ENCODE measurements around the gene CRIP3. TPM values are rescaled to one million over a fixed set of nuclear protein-coding genes. Genes with fewer than 3 reads are reported as not detected.

Gene CRIP3
- total and polyA plus RNA-seq, 2 experiments from 2014 or later, result not detected

DNA sequence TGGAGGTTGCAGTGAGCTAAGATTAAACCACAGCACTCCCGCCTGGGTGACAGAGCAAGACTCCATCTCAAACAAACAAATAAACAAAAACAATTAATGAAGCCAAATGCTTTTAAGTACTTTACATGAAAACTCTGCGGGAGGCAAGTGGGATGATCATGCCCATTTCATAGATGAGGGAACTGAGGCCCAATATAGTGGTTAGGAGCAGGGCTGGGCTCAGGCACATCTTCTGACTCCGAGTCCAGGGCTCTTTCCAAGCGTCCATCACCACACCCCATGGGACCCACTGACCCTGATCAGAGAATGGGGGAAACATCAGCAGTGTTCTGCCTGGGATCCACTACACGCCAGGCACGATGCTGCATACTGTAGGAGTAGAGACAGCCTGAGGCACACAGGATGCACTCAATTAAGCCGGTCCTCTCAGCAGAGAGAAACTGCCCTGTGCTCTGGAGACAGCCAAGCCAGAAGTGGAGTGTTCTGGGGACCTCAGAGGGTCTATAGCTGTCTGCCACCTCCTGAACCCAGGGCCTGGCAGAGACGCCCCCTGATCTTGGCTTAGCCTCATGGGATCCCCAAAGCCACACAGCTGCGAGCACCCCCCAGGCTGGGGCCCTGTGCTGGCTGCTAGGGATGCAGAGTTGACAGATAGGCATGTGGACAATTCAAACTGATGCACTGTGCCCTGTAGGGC is 51.8 kb downstream of the CRIP3 start:
- DNase-seq, result no peak
- TF ChIP-seq EZH2 (IDR thresholded peaks at IDR 0.05; ENCODE audit: insufficient read depth, poor library complexity, severe bottlenecking), result no peak
- 55 to 62% methylated on average over 9 of the region's 9 CpGs for WGBS, 2 experiments (ENCODE audit: low coverage in 1 of 2, low lambda C conversion rate in 2 of 2, missing lambda C conversion rate in 2 of 2)
- Histone ChIP-seq H3K9me2 (ENCODE audit: insufficient read depth) (no peaks in the 10 kb centered on the region), H2AFZ (no peak overlapping the region), H3K4me2 (ENCODE audit: unreplicated experiment) (no peak overlapping the region), H4K20me1 (ENCODE audit: insufficient read depth) (no peaks in the 10 kb centered on the region), H3K36me3 (ENCODE audit: low read depth) (no peaks in the 10 kb centered on the region), H3K9me3 (ENCODE audit: low read depth) (no peaks in the 10 kb centered on the region), H3K4me3 (no peak overlapping the region), H3K9ac (no peak overlapping the region), H3K79me2 (ENCODE audit: insufficient read depth) (no peaks in the 10 kb centered on the region), H3K4me1 (ENCODE audit: insufficient read depth) (no peaks in the 10 kb centered on the region), H3F3A (ENCODE audit: insufficient read depth) (no peaks in the 10 kb centered on the region), H3K27ac (no peak overlapping the region), H3K27me3 (replicated peaks; ENCODE audit: insufficient read depth) (peaks cover 2% of the 10 kb centered on the region)
- in situ Hi-C loops (cut with MboI), result loop anchor here (10.0 kb wide), 1 partner anchor 78 kb away; no protein-coding TSS in a partner anchor

Small RNA genes within 50 kb of the gene (small RNA-seq; reads per million reads assigned to genes)
- gene RPL12P47 (ENCODE audit: low read depth, low replicate concordance), result not detected

Other genes starting within 250 kb of the CRIP3 start
- 18.5 and 19.7 TPM in 2 replicates for gene MRPL2, start 249.4 kb downstream of the CRIP3 start, total RNA-seq (2014; rRNA removed; shearing (Covaris generic))
- 71.9 and 78.0 TPM in 2 replicates for gene MRPL2, start 249.4 kb downstream of the CRIP3 start, polyA plus RNA-seq (2016; fragmentation: Nextera tagmentation; extraction: Ambion mirVana)
- gene KLC4, start 249.2 kb downstream of the CRIP3 start, total RNA-seq (2014; rRNA removed; shearing (Covaris generic)), result 15.0 and 32.2 TPM in 2 replicates
- 10.4 and 10.7 TPM in 2 replicates for gene KLC4, start 249.2 kb downstream of the CRIP3 start, polyA plus RNA-seq (2016; fragmentation: Nextera tagmentation; extraction: Ambion mirVana)
- gene PTK7, start 232.5 kb downstream of the CRIP3 start, total RNA-seq (2014; rRNA removed; shearing (Covaris generic)), result 146 and 162 TPM in 2 replicates
- gene PTK7, start 232.5 kb downstream of the CRIP3 start, polyA plus RNA-seq (2016; fragmentation: Nextera tagmentation; extraction: Ambion mirVana), result 110 and 113 TPM in 2 replicates
- gene SRF, start 137.6 kb downstream of the CRIP3 start, total RNA-seq (2014; rRNA removed; shearing (Covaris generic)), result 23.5 and 29.6 TPM in 2 replicates
- 3.3 TPM in 2 replicates for gene SRF, start 137.6 kb downstream of the CRIP3 start, polyA plus RNA-seq (2016; fragmentation: Nextera tagmentation; extraction: Ambion mirVana)
- 15.0 and 26.1 TPM in 2 replicates for gene CUL9, start 126.6 kb downstream of the CRIP3 start, total RNA-seq (2014; rRNA removed; shearing (Covaris generic))
- gene CUL9, start 126.6 kb downstream of the CRIP3 start, polyA plus RNA-seq (2016; fragmentation: Nextera tagmentation; extraction: Ambion mirVana), result 8.5 and 8.6 TPM in 2 replicates
- gene DNPH1, start 79.3 kb downstream of the CRIP3 start, total RNA-seq (2014; rRNA removed; shearing (Covaris generic)), result 61.2 and 94.8 TPM in 2 replicates
- 90.2 and 93.6 TPM in 2 replicates for gene DNPH1, start 79.3 kb downstream of the CRIP3 start, polyA plus RNA-seq (2016; fragmentation: Nextera tagmentation; extraction: Ambion mirVana)
- gene TTBK1, start 65.3 kb downstream of the CRIP3 start, total RNA-seq (2014; rRNA removed; shearing (Covaris generic)), result not detected in 2 replicates
- gene TTBK1, start 65.3 kb downstream of the CRIP3 start, polyA plus RNA-seq (2016; fragmentation: Nextera tagmentation; extraction: Ambion mirVana), result not detected in 2 replicates
- gene SLC22A7, start 10.6 kb downstream of the CRIP3 start, total RNA-seq (2014; rRNA removed; shearing (Covaris generic)), result not detected in 2 replicates
- not detected in 2 replicates for gene SLC22A7, start 10.6 kb downstream of the CRIP3 start, polyA plus RNA-seq (2016; fragmentation: Nextera tagmentation; extraction: Ambion mirVana)
- 10.7 TPM in 2 replicates for gene ZNF318, start 60.8 kb upstream of the CRIP3 start, total RNA-seq (2014; rRNA removed; shearing (Covaris generic))
- 4.1 and 4.6 TPM in 2 replicates for gene ZNF318, start 60.8 kb upstream of the CRIP3 start, polyA plus RNA-seq (2016; fragmentation: Nextera tagmentation; extraction: Ambion mirVana)
- 18.2 and 21.3 TPM in 2 replicates for gene ABCC10, start 118.7 kb upstream of the CRIP3 start, total RNA-seq (2014; rRNA removed; shearing (Covaris generic))
- 20.0 and 21.0 TPM in 2 replicates for gene ABCC10, start 118.7 kb upstream of the CRIP3 start, polyA plus RNA-seq (2016; fragmentation: Nextera tagmentation; extraction: Ambion mirVana)
- 0.51 and 0.76 TPM in 2 replicates for gene DLK2, start 146.7 kb upstream of the CRIP3 start, total RNA-seq (2014; rRNA removed; shearing (Covaris generic))
- gene DLK2, start 146.7 kb upstream of the CRIP3 start, polyA plus RNA-seq (2016; fragmentation: Nextera tagmentation; extraction: Ambion mirVana), result 0.66 and 1.4 TPM in 2 replicates
- gene TJAP1, start 168.7 kb upstream of the CRIP3 start, total RNA-seq (2014; rRNA removed; shearing (Covaris generic)), result 17.7 and 32.9 TPM in 2 replicates
- 12.7 and 16.0 TPM in 2 replicates for gene TJAP1, start 168.7 kb upstream of the CRIP3 start, polyA plus RNA-seq (2016; fragmentation: Nextera tagmentation; extraction: Ambion mirVana)
- 0.89 and 1.6 TPM in 2 replicates for gene LRRC73, start 201.5 kb upstream of the CRIP3 start, total RNA-seq (2014; rRNA removed; shearing (Covaris generic))
- gene LRRC73, start 201.5 kb upstream of the CRIP3 start, polyA plus RNA-seq (2016; fragmentation: Nextera tagmentation; extraction: Ambion mirVana), result 0.41 and 1.0 TPM in 2 replicates
- gene YIPF3, start 208.1 kb upstream of the CRIP3 start, total RNA-seq (2014; rRNA removed; shearing (Covaris generic)), result 252 and 263 TPM in 2 replicates
- 190 and 196 TPM in 2 replicates for gene YIPF3, start 208.1 kb upstream of the CRIP3 start, polyA plus RNA-seq (2016; fragmentation: Nextera tagmentation; extraction: Ambion mirVana)
- gene POLR1C, start 208.3 kb upstream of the CRIP3 start, total RNA-seq (2014; rRNA removed; shearing (Covaris generic)), result 24.9 and 38.7 TPM in 2 replicates
- 38.1 and 39.5 TPM in 2 replicates for gene POLR1C, start 208.3 kb upstream of the CRIP3 start, polyA plus RNA-seq (2016; fragmentation: Nextera tagmentation; extraction: Ambion mirVana)